Stimulated activated CD8-positive, alpha-beta memory T cell treated with anti-CD3 and anti-CD28 coated beads, Interleukin-7, amount 100 ng/mL, for 48 hours (primary cell): ENCODE results near the gene SNX8.
"Not testable (repeated sequence)": the region's sequence is repeated elsewhere in the genome, so short reads cannot be mapped to it uniquely, and the experiment has no call there.

Experiments
- DNase-seq, 2 donors: peaks; one replicate each; pipeline ENCODE4 v3.0.0-alpha.2; 2020; ENCODE audit warnings: low read depth in 1 of 2; ENCODE audit errors: extremely low read depth in 1 of 2

Gene SNX8, protein sequence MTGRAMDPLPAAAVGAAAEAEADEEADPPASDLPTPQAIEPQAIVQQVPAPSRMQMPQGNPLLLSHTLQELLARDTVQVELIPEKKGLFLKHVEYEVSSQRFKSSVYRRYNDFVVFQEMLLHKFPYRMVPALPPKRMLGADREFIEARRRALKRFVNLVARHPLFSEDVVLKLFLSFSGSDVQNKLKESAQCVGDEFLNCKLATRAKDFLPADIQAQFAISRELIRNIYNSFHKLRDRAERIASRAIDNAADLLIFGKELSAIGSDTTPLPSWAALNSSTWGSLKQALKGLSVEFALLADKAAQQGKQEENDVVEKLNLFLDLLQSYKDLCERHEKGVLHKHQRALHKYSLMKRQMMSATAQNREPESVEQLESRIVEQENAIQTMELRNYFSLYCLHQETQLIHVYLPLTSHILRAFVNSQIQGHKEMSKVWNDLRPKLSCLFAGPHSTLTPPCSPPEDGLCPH

DNA sequence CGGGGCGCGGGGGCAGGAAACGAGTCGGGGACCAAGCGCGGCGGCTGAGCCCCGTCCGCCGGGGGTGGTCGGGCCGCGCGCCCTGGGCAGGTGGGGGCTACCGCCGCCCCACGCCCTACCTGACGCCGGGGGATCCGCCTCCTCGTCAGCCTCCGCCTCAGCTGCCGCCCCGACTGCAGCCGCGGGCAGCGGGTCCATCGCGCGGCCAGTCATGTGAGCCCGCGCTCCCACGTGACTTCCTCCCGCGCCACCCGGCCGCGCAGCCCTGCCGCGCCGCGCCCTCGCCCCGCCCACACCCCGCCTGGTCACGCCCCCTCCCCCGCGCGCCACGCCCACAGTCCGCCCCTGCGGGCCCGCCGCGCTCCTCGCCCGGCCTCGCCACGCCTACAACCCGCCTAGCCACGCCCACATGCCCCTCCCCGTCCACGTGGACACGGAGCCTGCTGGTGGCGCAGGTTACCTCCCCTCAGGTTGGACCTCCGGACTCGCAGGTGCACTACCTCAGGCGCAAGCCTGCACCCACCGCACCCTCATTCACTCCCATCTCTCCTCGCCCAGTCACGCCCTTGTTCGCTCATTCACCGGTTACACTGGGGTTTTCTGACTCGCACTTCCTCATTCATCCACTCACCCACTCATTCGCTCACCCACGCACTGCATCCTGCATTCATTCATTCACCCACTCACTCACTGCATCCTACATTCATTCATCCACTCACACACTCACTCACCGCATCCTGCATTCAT lies at the start of gene SNX8:
Gene SNX8 (minus strand): TSS at position 233 of the 747 bp plus-strand sequence. CDS start 20 bp downstream, at position 213.
- peak; percentile 85 to 88 for DNase-seq

DNA sequence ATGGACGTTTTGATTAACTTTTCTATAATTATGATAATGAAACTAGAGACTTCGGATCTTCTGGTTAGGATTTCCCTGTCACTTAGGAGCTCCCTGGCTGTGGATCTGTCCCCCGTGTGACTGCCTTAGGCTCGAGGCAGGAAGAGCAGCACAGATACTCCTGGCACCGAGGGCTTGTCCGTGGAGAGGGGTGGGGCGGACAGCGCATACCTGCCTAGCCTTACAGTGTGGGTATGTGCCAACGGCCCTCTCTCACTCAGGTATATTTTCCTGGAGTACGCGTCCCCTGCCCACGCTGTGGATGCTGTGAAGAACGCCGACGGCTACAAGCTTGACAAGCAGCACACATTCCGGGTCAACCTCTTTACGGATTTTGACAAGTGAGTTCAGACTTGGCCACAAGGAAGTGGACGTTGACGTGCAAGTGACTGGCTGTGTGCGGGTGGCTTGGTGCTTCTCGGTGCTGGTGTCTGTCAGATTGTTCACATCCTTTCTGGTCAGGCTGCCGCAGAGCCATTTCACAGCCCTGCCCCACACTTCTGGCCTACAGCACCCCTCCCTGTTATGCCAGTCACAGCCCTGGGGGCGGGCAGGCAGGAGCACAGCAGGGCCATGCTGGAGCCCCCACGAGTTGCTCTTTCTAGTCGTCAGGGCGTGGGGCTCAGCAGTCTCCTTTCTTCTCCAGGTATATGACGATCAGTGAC lies 48.3 kb upstream of the SNX8 start:
- DNase-seq = no peak

DNA sequence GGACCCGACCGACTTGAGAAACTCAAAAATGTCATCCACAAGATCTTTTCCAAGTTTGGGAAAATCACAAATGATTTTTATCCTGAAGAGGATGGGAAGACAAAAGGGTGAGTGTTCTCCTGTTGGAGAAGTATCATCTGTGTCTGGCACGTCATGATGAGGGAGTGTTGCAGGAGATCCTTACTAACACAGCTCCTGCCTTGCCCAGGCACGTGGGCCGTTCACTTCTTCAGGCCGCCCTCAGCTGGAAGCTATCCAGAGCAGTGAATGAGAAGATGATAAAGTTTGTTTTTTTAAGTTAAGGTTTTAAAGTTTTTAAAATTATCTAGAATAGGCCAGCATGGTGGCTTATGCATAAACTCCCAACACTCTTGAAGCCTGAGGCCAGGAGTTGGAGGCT lies 46.6 kb upstream of the SNX8 start:
- no peak for DNase-seq

DNA sequence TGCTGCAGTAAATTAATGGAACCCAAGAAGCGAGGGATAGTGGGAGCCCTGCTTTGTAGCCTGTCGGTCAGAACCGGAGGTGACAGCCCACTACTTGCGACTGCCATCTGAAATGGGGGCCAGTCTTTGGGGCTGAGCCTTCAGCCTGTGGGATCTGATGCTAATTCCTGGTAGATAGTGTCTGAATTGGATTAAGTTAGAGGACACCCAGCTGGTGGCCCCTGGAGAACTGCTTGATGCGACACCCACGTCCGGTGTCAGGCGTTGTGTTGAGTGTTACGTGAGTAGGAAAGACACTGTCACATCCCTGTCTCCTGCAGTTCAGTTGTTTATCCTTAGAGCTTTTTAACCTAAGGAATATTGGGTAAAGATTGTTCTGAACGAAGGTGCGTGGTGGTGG lies 45.4 kb upstream of the SNX8 start:
- no peak for DNase-seq

DNA sequence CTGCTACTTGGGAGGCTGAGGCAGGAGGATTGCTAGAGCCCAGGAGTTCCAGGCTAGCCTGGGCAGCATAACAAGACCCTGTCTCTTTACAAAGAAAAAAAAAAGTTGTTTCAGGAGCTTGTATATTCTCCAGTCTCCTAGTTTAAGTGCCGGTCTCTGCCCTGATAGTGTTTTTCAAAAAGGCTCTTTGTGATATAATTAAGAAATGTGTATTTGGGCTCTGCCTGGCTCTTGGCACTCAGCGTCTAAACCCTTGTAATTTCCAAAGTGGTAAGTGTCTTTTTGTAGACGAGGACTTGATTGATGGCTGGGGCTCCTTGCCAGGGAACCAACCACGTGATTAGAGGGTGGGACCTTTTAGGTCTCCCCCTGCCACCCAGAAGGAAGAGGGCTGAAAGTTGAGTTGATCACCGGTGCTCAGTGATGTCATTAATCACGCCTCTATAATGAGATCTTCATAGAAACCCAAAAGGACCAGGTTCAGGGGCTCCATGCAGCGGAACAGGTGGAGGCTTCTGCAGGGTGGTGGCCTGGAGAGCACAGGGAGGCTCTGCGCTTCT lies 44.8 kb upstream of the SNX8 start:
- no peak for DNase-seq

DNA sequence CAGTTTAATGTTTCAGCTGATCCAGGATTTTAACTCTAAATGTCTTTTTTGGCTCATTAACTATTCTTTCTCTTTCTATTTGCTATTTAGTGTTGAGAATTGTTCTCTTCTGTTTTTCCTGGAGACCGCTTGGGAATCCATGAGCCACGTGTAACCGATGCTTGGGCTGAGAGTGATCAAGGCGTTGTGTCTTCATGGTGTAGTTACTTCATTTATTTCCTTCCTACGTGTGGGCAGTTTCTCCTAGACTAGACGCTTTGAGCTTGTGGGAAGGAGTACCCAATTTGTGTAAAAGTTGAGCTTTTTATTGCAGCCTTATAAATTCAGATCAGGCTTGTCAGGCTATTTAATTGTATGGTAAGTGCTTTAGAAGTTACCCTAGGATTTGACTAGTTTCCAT lies 43.3 kb upstream of the SNX8 start:
- DNase-seq = no peak

DNA sequence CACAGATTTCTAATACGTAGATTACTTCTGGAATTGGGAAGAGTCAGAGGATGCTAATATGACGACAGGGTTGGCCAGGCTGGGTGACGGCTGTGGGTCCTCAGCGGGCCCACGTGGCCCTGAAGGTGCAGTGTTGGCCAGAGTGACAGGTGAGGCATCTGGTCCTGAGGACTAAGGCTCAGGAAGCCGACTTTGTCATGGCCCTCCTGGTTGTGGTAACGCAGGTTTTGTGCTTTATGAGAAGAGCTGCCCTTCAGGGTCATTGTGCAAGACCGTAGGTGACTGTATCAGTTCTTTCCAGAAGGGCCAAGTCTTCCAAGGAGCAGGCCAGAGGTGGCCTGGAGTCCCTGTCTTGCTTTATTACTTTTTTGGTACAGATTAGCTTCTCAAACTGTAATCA lies 42.9 kb upstream of the SNX8 start:
- no peak for DNase-seq

DNA sequence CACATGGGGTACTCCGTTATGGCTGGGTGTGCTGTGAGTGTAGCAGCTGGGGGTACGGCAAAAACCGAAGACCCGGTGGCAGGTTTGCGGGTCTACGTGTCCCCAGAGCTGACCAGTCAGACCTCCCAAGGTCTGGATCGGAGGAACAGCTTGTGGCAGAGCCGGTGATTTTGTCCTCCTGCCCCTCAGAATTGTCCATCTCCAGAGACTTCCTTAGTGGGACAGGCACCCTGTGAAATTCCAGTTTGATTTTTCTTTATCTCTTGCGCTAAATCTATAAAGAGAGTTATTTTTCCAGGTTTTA lies 41.4 kb upstream of the SNX8 start:
- no peak for DNase-seq

DNA sequence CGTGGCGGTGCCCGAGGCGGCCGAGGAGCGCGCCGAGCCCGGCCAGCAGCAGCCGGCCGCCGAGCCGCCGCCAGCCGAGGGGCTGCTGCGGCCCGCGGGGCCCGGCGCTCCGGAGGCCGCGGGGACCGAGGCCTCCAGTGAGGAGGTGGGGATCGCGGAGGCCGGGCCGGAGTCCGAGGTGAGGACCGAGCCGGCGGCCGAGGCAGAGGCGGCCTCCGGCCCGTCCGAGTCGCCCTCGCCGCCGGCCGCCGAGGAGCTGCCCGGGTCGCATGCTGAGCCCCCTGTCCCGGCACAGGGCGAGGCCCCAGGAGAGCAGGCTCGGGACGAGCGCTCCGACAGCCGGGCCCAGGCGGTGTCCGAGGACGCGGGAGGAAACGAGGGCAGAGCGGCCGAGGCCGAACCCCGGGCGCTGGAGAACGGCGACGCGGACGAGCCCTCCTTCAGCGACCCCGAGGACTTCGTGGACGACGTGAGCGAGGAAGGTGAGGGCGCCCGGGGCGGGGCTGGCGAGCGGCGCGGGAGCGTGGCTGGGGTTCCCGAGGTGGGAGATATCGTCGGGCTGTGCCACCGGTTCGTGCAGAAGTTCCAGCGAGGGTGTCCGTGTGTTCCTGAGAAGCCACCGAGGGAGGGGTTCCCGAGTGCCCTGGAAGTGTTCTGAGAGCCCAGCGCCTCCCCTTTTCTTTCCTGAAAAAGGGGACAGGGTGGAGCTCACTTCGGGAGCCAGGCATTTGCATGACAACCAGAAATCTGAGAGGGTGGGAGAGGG lies 40.9 kb upstream of the SNX8 start:
- DNase-seq = no peak

DNA sequence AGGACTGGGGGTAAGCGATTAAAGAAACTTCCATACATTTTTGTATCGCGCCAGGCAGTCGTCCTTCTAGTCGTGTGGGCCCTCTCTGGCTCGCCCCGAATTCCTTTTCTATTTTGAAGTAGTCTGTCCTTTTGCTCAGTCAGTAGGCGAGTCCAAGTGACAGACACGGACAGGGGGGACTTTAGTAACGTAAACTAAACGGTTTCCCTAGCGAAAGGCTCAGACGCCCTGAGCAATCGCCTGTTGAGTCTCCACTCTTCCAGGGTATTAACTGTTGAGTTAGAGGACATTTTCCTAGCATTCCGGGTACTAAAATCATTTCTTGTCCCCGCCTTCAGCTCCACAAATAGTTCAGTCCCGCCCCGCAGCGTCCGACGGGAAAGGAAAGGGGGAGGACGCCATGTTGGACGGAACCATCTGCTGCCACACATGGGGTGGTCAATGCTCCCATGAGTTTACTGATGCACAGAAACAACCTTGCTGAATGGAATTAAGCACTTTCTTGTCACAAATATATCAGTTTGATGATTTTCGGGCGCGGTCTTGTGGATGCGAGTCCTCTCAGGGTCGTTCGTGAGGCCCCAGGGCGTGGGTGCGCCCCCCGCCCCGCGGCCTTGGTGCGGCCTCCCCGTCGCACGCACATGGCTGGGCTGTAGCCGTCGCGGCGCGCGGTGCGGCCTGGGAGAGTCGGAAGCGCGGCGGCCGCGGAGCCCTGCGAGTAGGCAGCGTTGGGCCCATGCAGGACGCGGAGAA lies 40.1 kb upstream of the SNX8 start, which contains the start of gene EIF3B:
Gene EIF3B (plus strand): TSS at position 642 of the 753 bp plus-strand sequence. CDS start 95 bp downstream, at position 737.
- peak; percentile 71 to 82 for DNase-seq

DNA sequence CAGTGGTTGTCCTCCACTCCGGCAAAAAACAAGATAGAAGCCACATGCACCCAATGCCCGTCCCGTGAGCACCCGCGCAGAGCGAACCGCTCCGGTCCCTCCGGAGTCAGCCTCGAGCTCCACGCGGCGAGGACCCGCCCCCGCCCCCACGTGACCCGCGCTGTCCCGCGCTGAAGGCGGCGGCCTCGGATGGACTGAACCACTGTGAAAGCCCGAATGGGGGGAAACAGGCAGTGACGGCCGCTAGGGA lies 39.6 kb upstream of the SNX8 start:
- DNase-seq = peak; percentile 77 to 84

DNA sequence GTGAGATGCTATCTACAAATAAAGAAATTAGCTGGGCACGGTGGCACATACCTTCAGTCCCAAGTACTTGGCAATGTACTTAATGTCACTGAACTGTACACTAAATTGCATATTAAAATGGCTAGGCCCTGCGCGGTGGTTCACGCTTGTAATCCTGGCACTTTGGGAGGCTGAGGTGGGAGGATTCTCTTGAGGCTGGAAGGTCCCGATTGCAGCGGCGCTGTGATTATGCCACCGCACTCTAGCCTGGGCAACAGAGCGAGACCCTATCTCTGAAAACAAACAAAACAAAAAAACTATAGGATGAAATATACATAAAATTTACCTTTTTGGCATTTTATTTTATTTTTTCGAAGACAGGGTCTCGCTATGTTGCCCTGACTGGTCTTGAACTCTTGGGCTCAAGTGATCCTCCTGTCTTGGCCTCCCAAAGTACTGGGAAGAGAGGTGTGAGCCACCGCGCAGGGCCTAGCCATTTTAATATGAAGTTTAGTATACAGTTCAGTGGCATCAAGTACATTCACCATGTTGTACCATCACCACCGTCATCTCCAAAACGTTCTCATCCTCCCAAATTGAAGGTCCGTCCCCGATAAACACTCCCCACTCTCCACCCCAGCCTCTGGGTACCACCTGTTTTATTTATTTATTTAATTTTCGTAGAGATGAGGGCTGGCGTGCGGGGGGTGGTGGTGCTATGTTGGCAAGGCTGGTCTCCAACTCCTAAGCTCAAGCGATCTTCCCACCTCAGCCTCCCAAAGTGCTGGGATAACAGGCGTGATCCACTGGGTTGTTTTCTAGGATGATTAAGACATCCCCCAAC lies 39.1 kb upstream of the SNX8 start:
- DNase-seq = no peak

DNA sequence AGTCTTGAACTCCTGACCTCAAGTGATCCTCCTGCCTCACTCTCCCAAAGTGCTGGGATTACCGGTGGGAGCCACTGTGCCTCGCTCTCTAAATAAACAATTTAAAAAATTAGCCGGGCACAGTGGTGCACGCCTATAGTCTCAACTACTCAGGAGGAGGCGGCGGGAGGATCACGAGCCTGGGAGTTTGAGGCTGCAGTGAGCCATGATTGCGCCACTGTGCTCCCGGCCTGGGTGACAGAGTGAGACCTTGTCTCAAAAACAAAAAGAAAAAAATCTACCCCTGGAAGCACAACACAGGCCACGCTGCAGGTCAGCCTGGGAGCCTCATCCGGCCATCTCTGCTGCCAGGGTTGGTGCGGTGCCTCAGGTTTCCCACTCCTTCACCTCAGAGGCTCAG lies 36.6 kb upstream of the SNX8 start:
- no peak for DNase-seq

DNA sequence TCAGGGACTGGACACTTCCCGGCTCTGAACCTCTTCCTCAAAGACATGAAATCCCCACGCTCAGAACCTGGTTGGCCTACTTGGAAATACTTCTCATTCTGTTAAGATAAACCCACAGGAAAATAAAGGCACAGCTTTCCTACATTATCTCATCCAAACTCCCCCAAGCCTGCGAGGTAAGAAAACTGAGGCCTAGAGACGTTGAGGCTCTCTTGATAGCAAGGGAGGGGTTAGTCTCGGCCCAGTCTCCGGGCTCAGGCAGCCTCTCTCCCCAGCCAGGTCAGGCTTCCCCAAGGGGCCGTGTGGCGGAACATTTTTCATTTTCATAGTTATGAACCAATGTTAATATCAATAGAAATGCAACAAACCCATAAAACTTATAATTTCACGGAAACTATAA lies 35.8 kb upstream of the SNX8 start:
- no peak for DNase-seq

DNA sequence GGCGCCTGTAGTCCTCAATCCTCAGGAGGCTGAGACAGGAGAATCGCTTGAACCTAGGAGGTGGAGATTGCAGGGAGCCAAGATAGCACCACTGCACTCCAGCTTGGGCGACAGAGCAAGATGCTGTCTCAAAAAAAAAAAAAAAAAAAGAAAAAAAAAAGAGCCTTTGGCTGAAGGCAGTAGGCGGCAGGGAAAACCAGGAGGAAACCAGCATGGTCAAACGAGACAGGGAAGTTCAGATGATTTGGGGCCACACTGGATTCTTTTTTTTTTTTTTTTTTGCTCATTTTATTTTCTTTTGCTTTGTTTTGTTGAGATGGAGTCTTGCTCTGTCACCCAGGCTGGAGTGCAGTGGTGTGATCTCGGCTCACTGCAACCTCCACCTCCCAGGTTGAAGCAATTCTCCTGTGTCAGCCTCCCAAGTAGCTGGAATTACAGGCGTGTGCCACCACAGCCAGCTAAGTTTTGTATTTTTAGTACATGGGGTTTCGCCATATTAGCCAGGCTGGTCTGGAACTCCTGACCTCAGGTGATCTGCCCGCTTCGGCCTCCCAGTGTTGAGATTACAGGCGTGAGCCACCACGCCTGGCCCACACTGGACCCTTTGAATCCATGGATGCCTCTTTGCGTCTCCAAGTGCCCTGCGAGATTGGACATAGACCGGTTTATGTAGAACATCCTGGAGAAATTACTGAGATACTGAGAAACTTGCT lies 33.3 kb upstream of the SNX8 start:
- not testable (repeated sequence) for DNase-seq

DNA sequence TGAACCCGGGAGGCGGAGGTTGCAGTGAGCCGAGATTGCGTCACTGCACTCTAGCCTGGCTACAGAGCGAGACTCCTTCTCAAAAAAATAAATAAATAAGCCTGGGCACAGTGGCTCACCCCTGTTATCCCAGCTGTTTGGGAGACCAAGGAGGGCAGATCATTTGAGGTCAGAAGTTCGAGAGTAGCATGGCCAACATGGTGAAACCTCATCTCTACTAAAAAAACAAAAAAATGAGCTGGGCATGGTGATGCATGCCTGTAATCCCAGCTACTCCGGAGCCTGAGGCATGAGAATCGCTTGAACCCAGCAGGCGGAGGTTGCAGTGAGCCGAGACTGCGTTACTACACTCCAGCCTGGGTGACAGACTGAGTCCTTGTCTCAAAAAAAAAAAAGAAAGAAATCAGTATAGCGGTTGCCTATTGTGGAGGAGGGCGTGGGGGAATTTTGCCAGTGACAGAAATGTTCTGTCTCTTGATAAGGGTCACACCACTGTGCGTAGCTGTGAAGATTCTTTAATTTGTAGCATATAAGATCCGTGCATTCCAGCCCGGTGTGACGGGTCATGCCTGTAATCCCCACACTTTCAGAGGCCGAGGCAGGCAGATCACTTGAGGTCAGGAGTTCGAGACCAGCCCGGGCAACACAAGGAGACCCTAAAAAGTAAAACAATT lies 22.5 kb upstream of the SNX8 start:
- DNase-seq = no peak

DNA sequence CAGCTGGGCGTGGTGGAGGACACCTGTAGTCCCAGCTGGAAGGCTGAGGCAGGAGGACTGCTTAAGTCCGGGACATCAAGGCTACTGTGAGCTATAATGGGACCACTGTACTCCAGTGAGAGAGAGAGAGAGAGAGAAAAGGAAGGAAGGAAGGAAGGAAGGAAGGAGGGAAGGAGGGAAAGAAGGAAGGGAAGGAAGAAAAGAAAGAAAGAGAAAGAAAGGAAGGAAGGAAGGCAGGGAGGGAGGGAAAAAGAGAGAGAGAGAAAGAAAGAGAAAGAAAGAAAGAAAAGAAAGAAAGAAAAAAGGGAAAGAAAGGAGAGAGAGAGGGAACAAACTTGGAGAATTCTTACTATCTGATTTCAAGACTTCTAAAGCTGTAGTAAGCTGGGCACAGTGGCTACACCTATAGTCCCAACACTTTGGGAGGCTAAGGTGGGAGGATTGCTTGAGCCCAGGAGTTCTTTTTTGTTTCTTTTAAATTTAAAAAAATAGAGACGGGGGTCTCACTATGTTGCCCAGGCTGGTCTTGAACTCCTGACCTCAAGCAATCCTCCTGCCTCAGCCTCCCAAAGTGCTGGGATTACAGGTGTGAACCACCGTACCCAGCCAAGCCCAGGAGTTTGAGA lies 18.5 kb upstream of the SNX8 start:
- DNase-seq = not testable (repeated sequence)

DNA sequence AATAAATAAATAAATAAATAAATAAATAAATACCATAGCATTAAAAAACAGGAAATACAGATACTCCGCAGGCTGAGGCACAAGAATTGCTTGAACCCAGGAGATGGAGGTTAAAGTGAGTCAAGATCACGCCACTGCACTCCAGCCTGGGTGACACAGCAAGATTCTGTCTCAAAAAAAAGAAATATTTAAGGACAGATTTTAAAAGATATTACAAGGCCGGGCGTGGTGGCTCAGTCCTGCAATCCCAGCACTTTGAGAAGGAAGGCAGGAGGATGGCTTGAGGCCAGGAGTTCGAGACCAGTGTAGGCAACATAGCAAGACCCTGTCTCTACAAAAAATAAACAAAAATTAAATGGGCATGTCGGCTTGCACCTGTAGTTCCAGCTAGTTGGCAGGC lies 17.5 kb upstream of the SNX8 start:
- no peak for DNase-seq
